ENCODE measurements around the gene MYL5.
"Not testable (repeated sequence)": the region's sequence is repeated elsewhere in the genome, so short reads cannot be mapped to it uniquely, and the experiment has no call there.

Gene MYL5

GRCh38 chr4:633406-633805 is 40.9 kb upstream of the MYL5 start:
- Histone ChIP-seq H3K36me3 (ENCODE audit: insufficient read depth, low read length) (no peaks in the 10 kb centered on the region), H3K9ac (ENCODE audit: low read length) (no peak overlapping the region), H3F3A (ENCODE audit: insufficient read depth, low read length) (no peaks in the 10 kb centered on the region), H4K20me1 (ENCODE audit: insufficient read depth, low read length) (no peaks in the 10 kb centered on the region), H3K4me3 (ENCODE audit: low read depth, low read length, poor library complexity, severe bottlenecking) (no peak overlapping the region), H3K4me1 (ENCODE audit: insufficient read depth, low read length, severe bottlenecking) (no peaks in the 10 kb centered on the region), H2AFZ (ENCODE audit: low read length) (no peak overlapping the region), H3K4me2 (ENCODE audit: low read length) (no peak overlapping the region), H3K9me3 (ENCODE audit: low read length) (no peaks in the 10 kb centered on the region), H3K27ac (ENCODE audit: low read depth, low read length, poor library complexity, severe bottlenecking) (no peak overlapping the region), H3K79me2 (ENCODE audit: insufficient read depth, low read length) (no peaks in the 10 kb centered on the region), H3K9me2 (ENCODE audit: low read depth, low read length) (no peaks in the 10 kb centered on the region), H3K27me3 (ENCODE audit: insufficient read depth, low read length) (no peaks in the 10 kb centered on the region)
- TF ChIP-seq EZH2 (IDR thresholded peaks at IDR 0.05; ENCODE audit: borderline replicate concordance, low read length) (no peak), CTCF (IDR thresholded peaks at IDR 0.05; ENCODE audit: low read length) (no peak)

- no peaks in the 10 kb centered on the region for H3K27me3 ChIP-seq (ENCODE audit: insufficient read depth, low read length)
Observed at GRCh38 chr4:633976-634598, 40.3 kb upstream of the MYL5 start.

GRCh38 chr4:634599-634985 is 39.8 kb upstream of the MYL5 start:
- no peaks in the 10 kb centered on the region for H3K27me3 ChIP-seq (ENCODE audit: insufficient read depth, low read length)
- H3K9ac ChIP-seq (ENCODE audit: low read length), result no peak overlapping the region
- H3K4me1 ChIP-seq (ENCODE audit: insufficient read depth, low read length, severe bottlenecking), result no peaks in the 10 kb centered on the region
- no peaks in the 10 kb centered on the region for H3K9me2 ChIP-seq (ENCODE audit: low read depth, low read length)
- H3K36me3 ChIP-seq (ENCODE audit: insufficient read depth, low read length), result no peaks in the 10 kb centered on the region
- no peak overlapping the region for H3K27ac ChIP-seq (ENCODE audit: low read depth, low read length, poor library complexity, severe bottlenecking)
- no peak overlapping the region for H3K4me2 ChIP-seq (ENCODE audit: low read length)
- no peaks in the 10 kb centered on the region for H3K9me3 ChIP-seq (ENCODE audit: low read length)
- TF ChIP-seq CTCF (IDR thresholded peaks at IDR 0.05; ENCODE audit: low read length), result no peak
- TF ChIP-seq EZH2 (IDR thresholded peaks at IDR 0.05; ENCODE audit: borderline replicate concordance, low read length), result no peak
- no peaks in the 10 kb centered on the region for H3K79me2 ChIP-seq (ENCODE audit: insufficient read depth, low read length)
- no peaks in the 10 kb centered on the region for H3F3A ChIP-seq (ENCODE audit: insufficient read depth, low read length)
- H2AFZ ChIP-seq (ENCODE audit: low read length), result no peak overlapping the region
- H3K4me3 ChIP-seq (ENCODE audit: low read depth, low read length, poor library complexity, severe bottlenecking), result no peak overlapping the region
- H4K20me1 ChIP-seq (ENCODE audit: insufficient read depth, low read length), result no peaks in the 10 kb centered on the region

More at GRCh38 chr4:633976-634598, 40.3 kb upstream of the MYL5 start:
- no peak overlapping the region for H3K4me3 ChIP-seq (ENCODE audit: low read depth, low read length, poor library complexity, severe bottlenecking)
- H3K79me2 ChIP-seq (ENCODE audit: insufficient read depth, low read length), result no peaks in the 10 kb centered on the region
- no peak for TF ChIP-seq EZH2 (IDR thresholded peaks at IDR 0.05; ENCODE audit: borderline replicate concordance, low read length)
- TF ChIP-seq CTCF (IDR thresholded peaks at IDR 0.05; ENCODE audit: low read length), result no peak
- H3K4me2 ChIP-seq (ENCODE audit: low read length), result no peak overlapping the region
- no peaks in the 10 kb centered on the region for H3K9me3 ChIP-seq (ENCODE audit: low read length)
- H3K27ac ChIP-seq (ENCODE audit: low read depth, low read length, poor library complexity, severe bottlenecking), result no peak overlapping the region
- H3F3A ChIP-seq (ENCODE audit: insufficient read depth, low read length), result no peaks in the 10 kb centered on the region
- no peak overlapping the region for H2AFZ ChIP-seq (ENCODE audit: low read length)
- H4K20me1 ChIP-seq (ENCODE audit: insufficient read depth, low read length), result no peaks in the 10 kb centered on the region
- no peaks in the 10 kb centered on the region for H3K4me1 ChIP-seq (ENCODE audit: insufficient read depth, low read length, severe bottlenecking)
- H3K36me3 ChIP-seq (ENCODE audit: insufficient read depth, low read length), result no peaks in the 10 kb centered on the region
- no peak overlapping the region for H3K9ac ChIP-seq (ENCODE audit: low read length)
- H3K9me2 ChIP-seq (ENCODE audit: low read depth, low read length), result no peaks in the 10 kb centered on the region

- not testable (repeated sequence) for H3K9me2 ChIP-seq (ENCODE audit: low read depth, low read length); H3K4me1 ChIP-seq (ENCODE audit: insufficient read depth, low read length, severe bottlenecking); H3K36me3 ChIP-seq (ENCODE audit: insufficient read depth, low read length); H3K9ac ChIP-seq (ENCODE audit: low read length); H3K79me2 ChIP-seq (ENCODE audit: insufficient read depth, low read length); H3K27ac ChIP-seq (ENCODE audit: low read depth, low read length, poor library complexity, severe bottlenecking); H3K27me3 ChIP-seq (ENCODE audit: insufficient read depth, low read length); H3F3A ChIP-seq (ENCODE audit: insufficient read depth, low read length); H2AFZ ChIP-seq (ENCODE audit: low read length); H4K20me1 ChIP-seq (ENCODE audit: insufficient read depth, low read length); H3K9me3 ChIP-seq (ENCODE audit: low read length); H3K4me2 ChIP-seq (ENCODE audit: low read length); H3K4me3 ChIP-seq (ENCODE audit: low read depth, low read length, poor library complexity, severe bottlenecking)
Observed at GRCh38 chr4:635066-635835, 39.1 kb upstream of the MYL5 start.
